Prostate gland (tissue), 2 donors: Measurements from ENCODE around the gene BIRC6.

Experiments used
- POLR2A ChIP-seq: fragments of 450-650 bp; IDR thresholded peaks from one replicate; pipeline ENCODE4 v1.6.1; 2016; ENCODE audit warnings: antibody characterized with exemption, mild to moderate bottlenecking
- TF ChIP-seq, protein P1 (sequence below), 4 experiments: fragments of 200-600 bp in 2 of 4; fragments of 450-650 bp in 2 of 4; sonication (generic) in 2 of 4; IDR thresholded peaks; 1 replicate in 3 of 4; 2 replicates in 1 of 4; pipeline ENCODE4 v1.5.1; 2016 to 2019; ENCODE audit warnings: antibody characterized with exemption in 4 of 4, mild to moderate bottlenecking in 2 of 4, moderate library complexity in 2 of 4

DNA sequence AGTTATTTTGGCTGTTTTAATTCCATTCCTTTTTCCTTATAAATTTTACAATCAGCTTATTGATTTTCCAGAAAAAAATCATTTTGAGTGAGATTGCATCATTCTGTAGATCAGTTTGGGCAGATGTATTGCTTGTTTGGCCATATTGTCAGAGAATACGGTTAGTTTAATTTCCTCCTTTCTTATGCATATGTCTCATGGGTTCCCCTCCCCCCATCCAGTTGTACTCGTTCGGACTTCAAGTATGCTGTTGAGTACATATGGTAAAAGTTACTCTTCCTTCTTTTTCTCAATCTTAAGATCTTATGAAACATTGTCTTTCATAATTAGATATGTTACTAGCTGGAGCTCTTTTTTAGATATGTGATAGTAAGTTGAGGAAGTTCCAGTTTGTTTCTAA is 139.8 kb downstream of the BIRC6 start:
- TF ChIP-seq POLR2A: no peak
- TF ChIP-seq, protein P1, sequence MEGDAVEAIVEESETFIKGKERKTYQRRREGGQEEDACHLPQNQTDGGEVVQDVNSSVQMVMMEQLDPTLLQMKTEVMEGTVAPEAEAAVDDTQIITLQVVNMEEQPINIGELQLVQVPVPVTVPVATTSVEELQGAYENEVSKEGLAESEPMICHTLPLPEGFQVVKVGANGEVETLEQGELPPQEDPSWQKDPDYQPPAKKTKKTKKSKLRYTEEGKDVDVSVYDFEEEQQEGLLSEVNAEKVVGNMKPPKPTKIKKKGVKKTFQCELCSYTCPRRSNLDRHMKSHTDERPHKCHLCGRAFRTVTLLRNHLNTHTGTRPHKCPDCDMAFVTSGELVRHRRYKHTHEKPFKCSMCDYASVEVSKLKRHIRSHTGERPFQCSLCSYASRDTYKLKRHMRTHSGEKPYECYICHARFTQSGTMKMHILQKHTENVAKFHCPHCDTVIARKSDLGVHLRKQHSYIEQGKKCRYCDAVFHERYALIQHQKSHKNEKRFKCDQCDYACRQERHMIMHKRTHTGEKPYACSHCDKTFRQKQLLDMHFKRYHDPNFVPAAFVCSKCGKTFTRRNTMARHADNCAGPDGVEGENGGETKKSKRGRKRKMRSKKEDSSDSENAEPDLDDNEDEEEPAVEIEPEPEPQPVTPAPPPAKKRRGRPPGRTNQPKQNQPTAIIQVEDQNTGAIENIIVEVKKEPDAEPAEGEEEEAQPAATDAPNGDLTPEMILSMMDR (IDR thresholded peaks at IDR 0.05): no peak
